ENCODE data around the gene C5orf46.
"Not testable (repeated sequence)": the region's sequence is repeated elsewhere in the genome, so short reads cannot be mapped to it uniquely, and the experiment has no call there.

Gene C5orf46

GRCh38 chr5:147906326-147907095, at the start of gene C5orf46:
C5orf46 (minus strand) TSS chr5:147906538; CDS start chr5:147906501, 37 bp downstream.
- DNase-seq = no peak

- DNase-seq = no peak
Measured at GRCh38 chr5:147954971-147955370, 48.6 kb upstream of the C5orf46 start.

GRCh38 chr5:147949711-147950573, 43.6 kb upstream of the C5orf46 start:
- DNase-seq = no peak

- DNase-seq = not testable (repeated sequence)
Measured at GRCh38 chr5:147946658-147947274, 40.4 kb upstream of the C5orf46 start.

- DNase-seq = no peak
Measured at GRCh38 chr5:147939431-147940114, 33.2 kb upstream of the C5orf46 start.

GRCh38 chr5:147935032-147935431, 28.7 kb upstream of the C5orf46 start:
- no peak for DNase-seq

GRCh38 chr5:147930769-147931168, 24.4 kb upstream of the C5orf46 start:
- no peak for DNase-seq

GRCh38 chr5:147927901-147928300, 21.6 kb upstream of the C5orf46 start:
- DNase-seq = no peak

- DNase-seq = no peak
Measured at GRCh38 chr5:147925020-147925419, 18.7 kb upstream of the C5orf46 start.

GRCh38 chr5:147921136-147921535, 14.8 kb upstream of the C5orf46 start:
- no peak for DNase-seq

GRCh38 chr5:147920420-147921030, 14.2 kb upstream of the C5orf46 start:
- DNase-seq = no peak

GRCh38 chr5:147918899-147919298, 12.6 kb upstream of the C5orf46 start:
- DNase-seq = no peak

GRCh38 chr5:147918101-147918685, 11.9 kb upstream of the C5orf46 start:
- DNase-seq = no peak

- DNase-seq = no peak
Measured at GRCh38 chr5:147913786-147914185, 7.4 kb upstream of the C5orf46 start.

GRCh38 chr5:147912011-147912410, 5.7 kb upstream of the C5orf46 start:
- DNase-seq = no peak

GRCh38 chr5:147911427-147911826, 5.1 kb upstream of the C5orf46 start:
- DNase-seq = peak; percentile 19

- no peak for DNase-seq
Measured at GRCh38 chr5:147904110-147904509, 2.2 kb downstream of the C5orf46 start.

- no peak for DNase-seq
Measured at GRCh38 chr5:147902609-147903115, 3.7 kb downstream of the C5orf46 start.

- DNase-seq = no peak
Measured at GRCh38 chr5:147901599-147902039, 4.7 kb downstream of the C5orf46 start.

GRCh38 chr5:147898875-147899401, 7.4 kb downstream of the C5orf46 start:
- no peak for DNase-seq

GRCh38 chr5:147895864-147896263, 10.5 kb downstream of the C5orf46 start:
- no peak for DNase-seq
